ENCODE results near the gene MGAT5.

The MGAT5 gene

DNA sequence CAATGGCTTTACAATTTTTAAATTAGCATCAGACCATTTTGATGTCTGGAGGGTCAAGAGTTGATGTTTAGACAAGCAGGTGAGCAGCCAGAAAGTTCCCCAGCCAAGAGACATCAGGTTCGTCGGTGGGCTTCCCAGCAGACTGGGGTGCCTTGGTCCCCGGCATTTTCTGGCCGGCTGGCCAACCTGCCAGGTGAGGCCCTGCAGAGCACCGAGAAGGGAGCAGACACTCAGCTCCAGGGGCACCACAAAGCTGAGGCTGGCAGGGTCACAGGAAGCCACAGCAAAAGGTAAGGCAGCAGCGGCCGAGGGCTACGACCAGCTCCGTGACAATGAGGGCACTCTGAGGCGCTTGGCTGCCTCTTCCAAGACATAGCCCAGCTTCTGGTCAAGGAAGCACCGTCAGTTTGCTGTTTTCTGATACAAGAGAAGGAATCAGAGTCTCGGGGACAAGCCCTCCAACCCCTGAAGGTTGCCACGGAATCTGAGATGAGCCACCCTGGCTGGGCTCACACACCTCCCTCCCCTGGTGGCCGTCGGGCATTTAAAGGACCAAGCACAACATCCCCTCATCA, 229.0 kb downstream of the MGAT5 start:
- no peak for FAIRE-seq

DNA sequence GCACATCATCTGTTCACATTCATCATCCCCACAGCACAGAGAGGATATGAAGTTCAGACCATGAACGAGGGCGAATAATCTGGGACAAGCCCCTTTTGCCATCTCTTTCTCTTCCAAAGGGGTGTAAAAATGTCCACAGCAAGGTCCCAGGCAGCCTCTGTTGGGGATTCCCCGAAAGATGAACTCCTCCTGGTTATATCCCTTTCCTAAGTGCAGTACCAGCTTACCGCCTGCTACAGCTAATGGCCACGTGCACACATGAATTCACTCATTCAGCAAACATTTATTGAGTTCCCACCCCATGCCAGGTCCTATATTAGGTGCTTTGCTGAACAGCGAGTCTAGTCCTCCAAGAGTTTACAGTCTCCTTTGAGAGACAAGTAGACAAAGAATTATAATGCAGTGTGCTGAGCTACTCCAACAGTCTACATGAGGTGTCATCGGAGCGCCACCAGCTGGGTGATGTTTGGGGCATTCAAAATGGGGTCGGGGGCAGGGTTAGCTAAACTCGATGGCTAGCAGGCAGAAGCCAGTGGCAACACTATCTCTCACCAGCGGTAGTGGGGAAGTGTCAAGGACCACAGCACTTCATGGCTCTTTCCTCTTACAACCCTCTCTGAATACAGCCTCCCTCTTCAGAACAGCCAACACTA, 236.0 kb downstream of the MGAT5 start:
- no peak for FAIRE-seq

DNA sequence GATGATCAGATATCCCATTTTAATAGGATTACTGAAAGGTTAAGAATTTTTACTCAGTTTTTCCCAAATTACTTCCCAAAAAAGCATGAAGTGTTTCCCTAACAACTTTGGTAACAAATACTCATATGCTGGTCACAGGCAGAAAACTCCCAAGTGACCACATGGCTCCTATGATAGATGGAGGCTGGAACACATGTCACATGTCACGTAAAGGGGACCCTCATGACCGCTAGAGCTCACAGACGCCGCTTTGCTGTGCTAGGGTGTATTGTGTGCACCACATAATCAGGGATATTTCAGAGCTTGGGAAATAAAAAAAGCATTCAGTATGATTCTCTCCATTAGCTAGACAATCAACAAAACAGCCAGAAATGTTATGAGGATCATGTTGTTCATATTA, 236.7 kb downstream of the MGAT5 start:
- no peak for FAIRE-seq

DNA sequence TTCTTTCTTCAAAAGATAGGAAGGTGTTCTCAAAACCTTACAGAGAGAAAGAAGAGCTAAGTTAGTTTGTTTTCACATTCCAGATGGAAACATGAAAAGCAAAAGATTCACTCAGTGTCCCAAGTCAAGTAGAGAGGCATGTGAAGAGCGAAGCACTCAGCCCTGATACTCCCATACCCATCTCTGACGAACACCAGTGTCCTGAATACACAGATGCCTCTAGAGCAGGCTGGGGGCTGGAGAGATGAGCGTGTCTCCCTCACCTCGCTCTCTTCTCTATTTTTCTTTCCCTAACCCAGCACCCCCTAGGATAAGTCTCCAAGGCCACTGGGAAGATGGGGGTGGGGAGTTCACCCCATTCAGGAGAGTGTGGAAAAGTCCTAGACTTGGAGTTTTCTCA, 237.2 kb downstream of the MGAT5 start:
- FAIRE-seq = no peak

DNA sequence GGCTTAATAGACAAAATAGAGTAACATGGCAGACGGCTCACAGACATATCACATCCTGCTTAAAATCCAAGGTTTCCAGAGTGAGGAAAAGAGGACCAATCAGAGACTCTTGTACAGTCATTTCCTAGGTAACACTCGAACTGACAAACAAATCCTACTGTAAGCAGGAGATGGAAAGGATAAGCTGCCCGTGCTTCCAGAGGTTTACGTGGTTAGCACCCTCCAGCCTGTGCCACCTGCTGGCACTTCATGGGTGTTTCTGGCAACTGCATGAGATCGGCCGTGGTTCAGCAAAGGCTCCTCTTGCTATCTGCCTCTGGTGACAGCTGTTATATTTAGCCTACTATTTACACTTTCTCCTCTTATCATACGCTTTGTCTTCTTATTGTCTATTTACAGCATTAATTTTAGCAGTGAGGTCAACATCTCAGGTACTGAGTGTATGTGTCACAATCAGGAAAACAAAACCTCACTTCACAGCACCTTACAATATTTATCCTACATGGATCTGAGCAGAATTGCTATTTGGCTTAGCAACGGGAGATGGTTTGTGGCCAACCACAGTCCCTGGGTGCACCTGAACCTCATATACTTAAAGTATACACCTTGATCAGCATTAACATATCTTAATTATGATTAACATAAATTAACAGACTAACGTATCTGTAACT, 238.0 kb downstream of the MGAT5 start:
- no peak for FAIRE-seq

DNA sequence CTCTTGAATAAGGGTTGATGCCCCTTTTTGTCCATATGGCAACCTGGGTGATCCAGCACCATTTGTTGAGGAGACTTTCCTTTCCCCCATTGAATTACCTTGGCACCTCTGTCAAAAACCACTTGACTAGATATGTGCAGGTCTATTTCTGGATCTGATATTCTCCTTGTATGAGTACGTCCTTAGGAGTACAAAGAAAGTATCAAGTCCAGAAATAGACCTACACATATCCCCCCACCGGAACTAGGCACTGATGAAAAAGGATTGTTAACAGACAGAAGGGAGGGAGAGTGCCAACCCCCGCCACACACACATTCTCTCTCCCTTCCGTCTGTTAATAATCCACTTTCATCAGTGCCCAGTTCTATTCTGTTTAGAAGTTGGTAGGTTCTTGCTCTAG, 239.9 kb downstream of the MGAT5 start:
- FAIRE-seq = no peak

DNA sequence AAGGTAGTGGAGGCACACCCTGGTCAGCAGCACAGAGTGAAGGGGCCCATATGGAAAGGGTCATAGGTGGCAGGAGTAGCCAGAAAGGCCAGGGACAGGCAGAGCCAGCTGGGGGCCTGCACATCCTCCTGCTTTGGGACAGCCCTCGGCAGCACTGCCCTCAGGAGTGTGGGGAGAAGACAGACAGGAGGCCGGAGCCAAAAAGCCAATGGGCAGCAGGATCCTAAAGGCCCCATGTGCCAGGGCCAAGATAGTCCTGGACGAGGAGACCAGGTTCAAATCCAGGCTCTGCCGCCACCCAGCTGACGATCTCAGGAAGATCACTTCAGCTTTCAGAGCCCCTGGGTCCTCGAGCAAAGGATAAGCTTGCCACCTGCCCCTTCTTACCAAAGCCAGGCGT, 244.8 kb downstream of the MGAT5 start:
- FAIRE-seq = no peak

DNA sequence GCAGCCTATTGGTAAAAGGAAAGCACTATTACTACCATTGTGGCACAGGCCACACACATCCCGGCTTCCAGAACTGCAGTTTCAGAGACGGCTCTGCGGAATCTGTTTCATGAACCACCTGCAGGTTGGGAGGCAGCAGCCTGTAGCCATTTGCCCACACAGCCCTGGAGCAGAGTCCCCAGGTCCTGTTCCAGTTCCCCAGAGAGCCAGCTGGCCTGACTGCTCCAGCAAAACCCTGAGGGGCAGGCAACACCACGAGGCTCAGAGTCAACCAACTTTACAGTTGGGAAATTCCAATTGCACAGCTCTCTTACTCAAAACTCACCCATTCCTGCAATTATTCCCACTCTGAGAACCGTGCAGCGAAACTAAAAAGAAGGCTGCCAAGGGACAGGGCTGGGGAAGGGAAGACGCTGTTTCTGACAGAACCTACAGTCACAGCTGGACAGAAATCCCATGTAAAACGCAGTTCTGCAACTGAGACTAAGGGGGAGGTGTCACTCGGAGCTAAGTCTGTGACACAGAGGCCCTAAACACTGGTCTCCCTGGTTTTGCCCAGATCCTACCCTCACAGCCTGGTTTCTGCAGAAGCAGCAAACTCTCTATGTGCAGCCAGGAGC, 245.5 kb downstream of the MGAT5 start:
- no peak for FAIRE-seq

DNA sequence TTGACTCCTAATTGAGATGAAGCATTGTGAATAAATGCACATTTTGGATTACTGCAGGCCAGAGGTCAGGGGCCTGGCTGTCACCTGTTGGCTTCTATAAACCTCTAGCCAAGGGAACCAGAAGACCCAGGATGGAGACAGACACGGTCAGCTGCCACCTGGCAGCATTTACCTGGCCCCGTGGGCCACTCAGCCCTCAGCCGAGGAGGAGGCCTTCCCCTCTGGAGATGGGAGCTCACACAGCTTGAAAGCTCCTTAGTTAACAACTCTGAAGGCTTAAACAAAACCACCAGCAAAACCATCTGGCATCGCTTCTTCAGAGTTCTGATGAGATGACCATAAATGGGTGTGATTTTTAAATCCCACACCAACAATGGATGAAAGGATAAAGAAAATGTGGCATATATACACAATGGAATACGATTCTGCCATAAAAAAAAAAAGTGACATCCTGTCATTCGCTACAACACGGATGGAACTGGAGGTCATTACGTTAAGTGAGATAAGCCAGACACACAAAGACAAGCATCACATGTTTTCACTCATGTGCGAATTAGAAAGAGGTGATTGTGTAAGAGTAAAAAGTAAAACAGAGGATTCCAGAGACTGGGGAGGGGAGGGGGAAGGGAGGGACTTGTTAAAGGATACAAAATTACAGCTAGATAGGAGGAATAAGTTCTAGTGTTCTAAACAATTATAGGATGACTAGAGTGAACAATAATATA, 246.5 kb downstream of the MGAT5 start:
- no peak for FAIRE-seq

DNA sequence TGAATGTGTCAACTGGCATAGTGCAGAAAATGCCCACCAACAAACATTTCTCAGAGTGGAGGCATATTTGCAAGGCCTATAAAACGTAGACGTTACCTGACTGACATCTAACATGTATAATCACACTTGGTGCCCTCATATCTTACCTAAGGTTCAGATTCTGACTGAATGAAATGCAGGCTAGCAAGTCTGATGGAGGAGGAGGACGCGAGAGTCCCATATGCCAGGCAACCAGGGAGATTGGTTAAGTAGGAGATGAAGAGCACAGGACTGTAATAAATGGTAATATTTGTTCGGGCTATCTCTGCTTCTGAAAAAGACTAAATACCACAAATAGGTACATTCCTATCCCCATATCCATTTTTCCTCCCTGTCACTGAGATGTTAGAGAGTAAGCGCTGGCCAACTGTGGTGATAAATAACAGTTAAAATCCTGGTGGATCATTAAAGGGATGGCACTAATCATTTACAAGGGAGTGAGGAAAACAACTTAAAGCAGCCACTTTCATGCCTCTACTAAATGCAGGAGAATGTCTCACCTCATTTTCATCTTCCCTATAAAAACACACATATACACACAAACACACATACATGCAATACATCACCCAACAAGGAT, 247.7 kb downstream of the MGAT5 start:
- no peak for FAIRE-seq

DNA sequence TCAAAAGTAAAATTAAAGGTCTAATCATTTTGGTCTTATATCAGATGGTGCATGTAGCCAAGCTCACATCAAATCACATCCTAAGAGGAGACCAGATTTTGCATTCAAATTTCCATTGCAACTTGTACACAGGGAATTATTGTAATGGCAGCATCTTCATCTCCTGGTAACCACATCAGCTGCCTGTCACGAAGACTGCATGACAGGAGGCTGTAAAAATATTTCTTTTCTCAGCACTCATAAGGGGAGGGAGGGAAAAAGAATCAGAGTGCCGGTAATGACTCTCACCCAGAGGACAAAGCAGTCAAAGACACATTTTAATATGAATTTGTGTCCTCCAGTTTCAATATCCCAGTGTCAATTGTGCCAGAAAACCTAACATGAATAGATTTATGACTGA, 248.2 kb downstream of the MGAT5 start:
- no peak for FAIRE-seq

Data from A204.1 (cell line).